ENCODE data around the gene LPIN2.
A peak's percentile ranks its signal among the peaks of the same experiment; 100 is the strongest.
"Not testable (repeated sequence)": the region's sequence is repeated elsewhere in the genome, so short reads cannot be mapped to it uniquely, and the experiment has no call there.

LPIN2 gene

GRCh38 chr18:3044931-3045698 lies 32.2 kb upstream of the LPIN2 start:
- DNase-seq: no peak

DNA sequence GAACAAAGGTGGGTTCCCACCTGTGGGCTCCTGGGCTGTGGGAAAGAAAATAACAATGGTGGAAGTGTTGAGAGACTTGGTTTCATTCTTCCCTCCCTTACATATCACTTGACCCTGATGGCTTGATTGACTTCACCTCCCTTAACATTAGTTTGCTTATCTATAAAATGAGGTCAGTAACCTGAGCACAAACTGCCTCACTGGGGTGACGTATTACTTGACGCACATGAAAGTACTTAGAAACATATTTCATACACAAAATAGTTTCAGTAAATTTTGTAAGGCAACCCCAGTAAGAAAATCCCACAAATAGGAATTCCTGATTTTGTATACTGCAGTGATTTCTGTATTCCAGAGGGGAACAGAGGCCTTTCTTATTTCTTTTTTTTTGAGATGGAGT lies 29.4 kb upstream of the LPIN2 start:
- DNase-seq: no peak

DNA sequence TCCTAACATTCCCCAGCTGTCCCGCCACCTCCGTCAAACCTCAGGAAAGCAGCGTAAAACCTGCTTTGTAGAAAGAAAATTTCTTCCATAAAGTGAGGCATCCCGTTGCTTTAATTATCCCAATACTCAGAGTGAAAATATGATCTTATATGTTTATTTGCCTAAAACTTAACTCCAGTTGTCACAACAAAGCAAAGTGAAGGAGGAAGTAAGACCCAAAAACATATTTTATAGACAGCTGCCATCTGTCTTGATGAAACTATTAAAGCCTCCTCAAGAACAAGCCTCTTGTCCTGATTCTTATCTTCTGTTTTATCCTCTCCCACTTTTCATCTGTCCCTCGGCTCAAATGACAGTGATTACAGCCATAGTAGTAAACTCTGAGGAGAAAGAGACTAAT lies 28.9 kb upstream of the LPIN2 start:
- DNase-seq: no peak

DNA sequence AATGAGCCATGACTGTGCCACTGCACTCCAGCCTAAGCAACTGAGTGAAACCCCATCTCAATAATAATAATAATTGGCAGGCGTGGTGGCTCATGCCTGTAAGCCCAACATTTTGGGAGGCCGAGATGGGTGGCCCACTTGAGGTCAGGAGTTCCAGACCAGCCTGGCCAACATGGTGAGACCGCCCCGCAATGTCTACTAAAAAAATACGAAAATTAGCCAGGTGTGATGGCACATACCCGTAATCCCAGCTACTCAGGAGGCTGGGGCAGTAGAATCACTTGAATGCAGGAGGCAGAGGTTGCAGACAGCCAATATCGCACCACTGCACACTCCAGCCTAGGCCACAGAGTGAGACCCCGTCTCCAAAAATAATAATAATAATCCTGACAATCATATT lies 27.9 kb upstream of the LPIN2 start:
- no peak for DNase-seq

DNA sequence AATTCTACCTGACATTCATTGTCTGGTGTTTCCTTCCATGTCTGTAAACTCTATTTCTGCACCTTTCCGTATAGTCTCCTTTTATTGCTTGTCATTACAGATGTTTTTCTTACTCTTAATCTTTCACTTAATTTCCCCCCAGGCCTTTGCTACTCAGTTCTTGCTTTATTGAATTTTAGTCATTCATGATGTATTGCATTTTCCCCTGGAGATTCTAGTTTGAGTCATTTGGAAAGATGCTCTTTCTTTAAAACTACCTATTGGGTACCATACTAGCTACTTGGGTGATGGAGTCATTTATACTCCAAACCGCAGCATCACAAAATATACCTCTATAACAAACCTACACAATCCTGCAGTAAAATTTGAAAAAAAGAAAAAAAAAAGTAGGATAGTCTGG lies 27.2 kb upstream of the LPIN2 start:
- DNase-seq: no peak

DNA sequence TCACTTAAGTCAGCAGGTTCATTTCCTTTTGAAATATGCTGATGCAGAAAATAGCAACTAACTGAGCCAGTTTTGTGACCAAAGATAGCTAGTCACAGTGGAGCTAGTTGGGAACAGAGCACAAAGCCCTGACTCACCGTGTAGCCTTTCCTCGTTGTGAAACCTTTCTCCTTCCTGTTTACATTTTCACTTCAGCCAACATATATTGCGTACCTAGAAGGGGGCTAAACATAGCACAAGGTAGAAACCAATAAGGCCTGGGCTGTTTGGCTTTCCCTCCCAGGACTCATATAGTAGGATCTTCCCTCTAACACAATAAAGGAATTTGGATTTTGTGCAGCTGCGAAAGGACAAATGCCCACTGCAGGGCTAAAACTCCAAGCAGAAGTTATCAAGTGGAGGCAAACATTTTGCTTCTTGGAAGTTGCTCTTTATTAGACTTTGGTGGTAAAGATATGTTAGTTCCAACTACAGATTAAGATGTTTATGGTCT lies 24.5 kb upstream of the LPIN2 start:
- no peak for DNase-seq

GRCh38 chr18:3036108-3036507 lies 23.2 kb upstream of the LPIN2 start:
- no peak for DNase-seq

DNA sequence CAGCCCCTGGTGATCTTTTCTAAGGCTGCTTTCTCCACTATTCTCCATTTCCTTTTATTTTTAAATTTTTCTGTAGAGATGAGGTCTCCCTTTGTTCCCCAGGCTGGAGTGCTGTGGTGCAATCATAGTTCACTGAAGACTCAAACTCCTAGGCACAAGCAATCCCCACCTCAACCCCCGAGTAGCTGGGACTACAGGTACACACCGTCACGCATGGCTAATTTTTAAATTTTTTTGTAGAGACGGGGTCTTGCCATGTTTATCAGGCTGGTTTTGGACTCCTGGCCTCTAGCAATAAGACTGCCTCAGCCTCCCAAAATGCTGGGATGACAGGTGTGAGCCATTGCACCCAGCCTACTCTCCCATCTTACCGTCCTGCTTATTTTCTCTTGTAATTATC lies 22.7 kb upstream of the LPIN2 start:
- no peak for DNase-seq

- DNase-seq: no peak
These were observed 19.8 kb upstream of the LPIN2 start for GRCh38 chr18:3032721-3033120.

GRCh38 chr18:3029215-3029952 lies 16.4 kb upstream of the LPIN2 start:
- DNase-seq: no peak

DNA sequence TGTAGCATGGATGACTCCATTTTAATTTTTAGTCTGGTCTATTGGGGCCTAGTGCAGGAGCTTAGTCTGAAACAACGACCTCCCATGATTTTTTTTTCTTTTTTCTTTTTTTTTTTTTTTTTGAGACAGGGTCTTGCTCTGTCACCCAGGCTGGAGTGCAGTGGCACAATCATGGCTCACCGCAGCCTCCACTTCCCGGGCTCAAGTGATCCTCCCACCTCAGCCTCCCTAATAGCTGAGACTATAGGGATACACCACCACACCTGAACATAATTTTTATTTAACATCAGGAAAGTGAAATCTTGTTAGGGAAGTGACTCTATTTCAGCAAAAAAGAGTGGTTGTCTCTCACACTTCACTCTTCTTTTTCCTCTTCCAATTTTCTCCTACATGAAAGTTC lies 15.2 kb upstream of the LPIN2 start:
- DNase-seq: not testable (repeated sequence)

DNA sequence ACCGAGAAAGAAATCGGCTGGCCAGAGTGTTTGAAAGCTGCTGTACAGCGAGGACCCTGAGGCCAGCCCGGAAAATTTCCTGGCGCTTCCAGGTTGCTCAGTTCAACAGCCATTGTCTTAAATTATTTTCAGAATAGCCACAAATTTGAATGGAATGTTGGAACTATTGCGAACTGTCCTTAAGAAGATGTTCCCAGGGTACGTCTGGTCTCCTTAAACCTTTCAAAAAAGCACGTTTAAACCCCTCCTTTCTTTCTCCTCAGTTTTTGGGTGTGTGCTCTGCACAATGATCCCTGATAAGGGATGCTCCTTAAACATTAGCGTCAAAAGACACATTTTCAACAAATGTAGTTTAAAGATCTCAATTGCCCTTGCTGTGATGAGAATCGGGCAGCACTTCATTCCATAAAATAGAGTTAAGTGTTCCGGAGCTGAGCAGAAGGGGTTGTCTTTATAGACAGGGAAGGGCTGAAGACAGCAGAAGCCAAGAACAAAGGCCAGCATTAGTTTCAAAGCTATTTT lies 14.5 kb upstream of the LPIN2 start:
- no peak for DNase-seq

DNA sequence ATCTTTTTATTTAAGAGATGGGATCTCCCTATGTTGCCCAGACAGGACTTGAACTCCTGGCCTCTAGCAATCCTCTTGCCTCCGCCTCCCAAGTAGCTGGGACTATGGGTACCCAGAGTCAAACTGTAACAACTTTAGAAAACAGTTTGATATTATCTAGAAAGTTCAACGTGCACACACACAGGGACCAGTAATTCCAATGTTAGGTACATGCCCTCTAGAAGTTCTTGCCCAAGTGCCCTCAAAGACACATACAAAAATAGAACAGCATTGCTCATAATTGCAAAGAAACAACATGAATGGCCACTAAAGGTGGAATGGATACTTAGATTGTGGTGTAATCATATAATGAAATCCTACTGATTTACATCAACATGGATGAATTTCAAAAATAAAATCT lies 12.6 kb upstream of the LPIN2 start:
- DNase-seq: no peak

DNA sequence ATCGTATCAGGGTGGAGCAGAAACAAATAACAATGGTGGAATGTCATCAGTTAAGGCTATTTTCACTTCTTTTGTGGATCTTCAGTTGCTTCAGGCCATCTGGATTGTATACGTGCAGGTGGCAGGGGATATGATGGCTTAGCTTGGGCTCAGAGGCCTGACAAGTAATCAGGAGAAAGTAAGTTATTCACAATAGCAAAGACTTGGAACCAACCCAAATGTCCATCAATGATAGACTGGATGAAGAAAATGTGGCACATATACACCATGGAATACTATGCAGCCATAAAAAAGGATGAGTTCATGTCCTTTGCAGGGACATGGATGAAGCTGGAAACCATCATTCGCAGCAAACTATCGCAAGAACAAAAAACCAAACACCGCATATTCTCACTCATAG lies 10.7 kb upstream of the LPIN2 start:
- not testable (repeated sequence) for DNase-seq

- DNase-seq: peak; percentile 34
These were observed 3.8 kb upstream of the LPIN2 start for GRCh38 chr18:3016585-3017297.

DNA sequence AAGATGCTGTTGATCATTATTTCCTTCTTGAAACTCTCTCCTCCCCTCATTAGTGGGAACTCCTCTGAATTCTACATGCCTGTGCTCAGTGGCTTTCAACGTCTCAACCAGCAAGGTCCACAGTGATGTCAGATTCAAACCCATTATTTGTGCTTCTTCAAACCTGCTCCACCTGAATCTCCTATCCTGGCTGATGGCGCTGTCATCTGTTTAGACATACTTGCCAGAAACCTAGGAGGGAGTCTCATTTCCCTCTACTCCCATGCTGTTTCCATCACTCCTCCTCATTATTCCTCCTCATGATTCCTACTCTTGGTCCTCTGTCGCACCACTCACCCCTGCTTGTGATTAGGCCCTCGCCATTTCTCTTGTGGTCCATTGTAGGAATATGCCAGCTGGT lies 2.9 kb upstream of the LPIN2 start:
- no peak for DNase-seq

- DNase-seq: no peak
These were observed 2.3 kb upstream of the LPIN2 start for GRCh38 chr18:3015204-3015592.

DNA sequence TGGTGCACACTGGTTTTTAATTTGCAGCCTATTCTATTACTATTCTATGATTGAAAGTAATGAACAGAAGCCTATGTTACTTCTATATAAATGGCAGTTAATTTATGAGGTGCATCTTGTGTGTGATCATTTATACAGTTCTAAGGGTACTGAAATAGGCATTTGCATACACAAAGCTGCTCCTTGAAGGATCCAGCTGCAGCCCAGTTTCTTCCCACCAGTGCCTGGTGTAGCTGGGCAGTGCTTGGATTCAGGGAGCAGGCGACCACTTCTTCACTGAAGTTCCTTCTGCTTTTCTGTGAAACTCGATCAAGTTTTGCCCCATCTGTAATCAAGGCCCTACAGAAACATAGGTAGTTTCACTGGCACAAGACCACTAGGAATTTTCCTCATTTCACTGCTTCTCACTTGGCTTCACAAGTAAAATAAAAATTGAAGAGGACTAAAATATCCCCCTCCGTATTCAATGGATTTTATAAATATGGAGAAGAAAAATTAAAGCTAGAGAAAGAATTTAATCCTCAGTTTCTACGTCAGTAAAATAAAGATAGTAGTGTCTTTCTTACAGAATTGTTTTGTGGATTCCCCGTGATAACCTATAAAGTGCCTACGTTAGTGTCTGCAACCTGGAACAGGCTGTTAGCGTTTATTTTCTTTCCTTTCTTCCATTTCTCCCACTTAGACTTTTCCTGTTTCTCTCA lies 1.7 kb upstream of the LPIN2 start:
- DNase-seq: no peak

- DNase-seq: no peak
These were observed 564 bp downstream of the LPIN2 start for GRCh38 chr18:3012136-3013023.

DNA sequence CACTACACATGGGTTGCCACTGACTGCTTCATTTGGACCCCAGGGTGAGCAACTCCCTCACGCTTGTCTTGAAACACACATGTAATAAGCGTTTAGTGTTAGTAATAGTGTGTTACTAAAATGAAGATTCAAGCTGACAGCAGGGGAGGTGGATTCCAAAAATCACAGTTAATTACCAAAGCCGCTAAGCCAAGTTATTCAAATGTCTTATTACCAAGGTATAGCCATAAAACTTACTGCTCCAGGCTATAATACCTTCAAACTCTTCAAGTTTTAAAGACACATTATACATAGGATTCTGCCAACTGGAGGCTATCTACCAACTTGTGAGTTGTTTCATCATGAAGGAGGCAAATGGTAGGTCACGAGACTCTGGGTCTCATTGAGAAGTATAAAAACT lies 2.9 kb downstream of the LPIN2 start:
- no peak for DNase-seq

GRCh38 chr18:3008541-3008940 lies 4.4 kb downstream of the LPIN2 start:
- no peak for DNase-seq

GRCh38 chr18:3007491-3007890 lies 5.5 kb downstream of the LPIN2 start:
- DNase-seq: no peak
